HG03469 (cell line): ENCODE data around the gene CNKSR1.

Source experiments
- ATAC-seq: cut with Tn5 transposase; IDR thresholded peaks from one replicate; pipeline ENCODE4 v1.9.1; 2021; ENCODE audit warnings: mild to moderate bottlenecking, moderate library complexity, moderate number of reproducible peaks; ENCODE audit not compliant: unreplicated experiment

The CNKSR1 gene

GRCh38 chr1:26159743-26160039, 17.6 kb upstream of the CNKSR1 start:
- ATAC-seq: no peak

- no peak for ATAC-seq
These were observed 16.5 kb upstream of the CNKSR1 start for GRCh38 chr1:26160527-26161414.

- no peak for ATAC-seq
These were observed 15.7 kb upstream of the CNKSR1 start for GRCh38 chr1:26161415-26162219.

GRCh38 chr1:26162220-26162709, 15.0 kb upstream of the CNKSR1 start:
- no peak for ATAC-seq

GRCh38 chr1:26163684-26164035, 13.6 kb upstream of the CNKSR1 start:
- no peak for ATAC-seq

- no peak for ATAC-seq
These were observed 13.0 kb upstream of the CNKSR1 start for GRCh38 chr1:26164036-26164860.

- ATAC-seq: no peak
These were observed 12.1 kb upstream of the CNKSR1 start for GRCh38 chr1:26164861-26165842.

- no peak for ATAC-seq
These were observed 10.5 kb upstream of the CNKSR1 start for GRCh38 chr1:26166719-26167281.

GRCh38 chr1:26168410-26169197, 8.7 kb upstream of the CNKSR1 start, which contains the start of gene C1orf232:
Gene C1orf232 (minus strand): TSS chr1:26168963. CDS start chr1:26168499, 464 bp downstream.
- ATAC-seq: no peak

- ATAC-seq: no peak
These were observed 8.1 kb upstream of the CNKSR1 start for GRCh38 chr1:26169198-26169554.

- ATAC-seq: peak; percentile 67
These were observed 7.4 kb upstream of the CNKSR1 start, which contains the start of gene ZNF593 for GRCh38 chr1:26169669-26170471. Gene ZNF593 (plus strand): TSS chr1:26169908. CDS start chr1:26169984, 76 bp downstream.

- ATAC-seq: no peak
These were observed 6.8 kb upstream of the CNKSR1 start for GRCh38 chr1:26170472-26170821.

GRCh38 chr1:26171084-26172072, 5.9 kb upstream of the CNKSR1 start, which contains the start of gene ZNF593OS:
Gene ZNF593OS (minus strand): TSS chr1:26171832. CDS start chr1:26171661, 171 bp downstream.
- no peak for ATAC-seq

GRCh38 chr1:26175346-26175745, 1.9 kb upstream of the CNKSR1 start:
- ATAC-seq: no peak

GRCh38 chr1:26180010-26180506, 2.8 kb downstream of the CNKSR1 start:
- no peak for ATAC-seq

GRCh38 chr1:26181586-26182382, 4.5 kb downstream of the CNKSR1 start:
- no peak for ATAC-seq
